Eye (tissue), 1 donor: ENCODE data around the gene SDR42E2.
"Not testable (repeated sequence)": the region's sequence is repeated elsewhere in the genome, so short reads cannot be mapped to it uniquely, and the experiment has no call there.

Experiments
- DNase-seq: peaks from one replicate; pipeline ENCODE4 v3.0.0-alpha.2; 2015

SDR42E2 gene

DNA sequence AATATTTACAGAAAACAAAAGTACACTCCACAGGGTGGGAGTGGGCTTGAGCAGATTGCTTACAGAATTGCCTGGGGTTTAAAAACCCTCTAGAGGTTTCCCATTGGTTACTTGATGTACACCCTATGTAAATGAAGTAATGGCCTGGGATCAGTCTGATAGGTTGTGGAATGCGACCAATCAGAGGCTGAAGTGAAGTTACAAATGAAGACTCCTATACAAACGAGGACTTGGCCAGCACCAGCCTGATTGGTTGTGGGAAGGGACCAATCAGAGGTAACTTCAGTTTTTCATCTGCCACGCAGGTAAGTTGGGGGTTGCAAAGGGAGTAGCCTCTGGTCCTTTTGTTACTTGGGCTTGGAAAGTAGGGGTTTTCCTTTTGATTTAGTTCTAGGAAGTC is 52.6 kb downstream of the SDR42E2 start:
- DNase-seq = no peak

DNA sequence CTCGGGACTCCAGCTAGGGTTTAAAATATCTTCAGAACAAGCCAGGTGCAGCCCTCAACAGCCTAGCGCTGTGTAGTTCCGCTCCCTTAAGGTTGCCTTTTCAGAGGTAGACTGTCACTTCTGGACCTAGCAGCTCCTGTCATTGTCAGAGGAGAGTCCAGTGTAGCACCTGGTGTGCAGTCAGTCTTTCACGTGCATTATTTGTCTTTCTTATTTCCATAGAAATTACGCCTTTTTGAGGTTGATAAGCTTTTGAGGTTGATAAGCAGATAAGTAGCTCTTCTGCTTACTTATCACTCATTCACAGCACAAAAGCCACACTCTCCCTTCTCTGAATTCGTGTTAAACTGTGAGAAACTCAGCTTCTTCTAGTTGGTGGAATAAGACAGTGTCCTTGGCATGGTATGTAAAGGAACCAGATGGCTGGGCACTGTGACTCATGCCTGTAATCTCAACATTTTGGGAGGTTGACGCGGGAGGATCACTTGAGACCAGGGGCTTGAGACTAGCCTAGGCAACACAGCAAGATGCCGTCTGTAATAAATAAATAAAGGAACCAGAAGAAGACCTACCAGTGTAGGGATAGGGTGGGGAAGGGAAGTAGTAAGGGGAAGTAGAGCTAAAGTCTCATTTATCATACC is 54.0 kb downstream of the SDR42E2 start:
- DNase-seq = no peak

DNA sequence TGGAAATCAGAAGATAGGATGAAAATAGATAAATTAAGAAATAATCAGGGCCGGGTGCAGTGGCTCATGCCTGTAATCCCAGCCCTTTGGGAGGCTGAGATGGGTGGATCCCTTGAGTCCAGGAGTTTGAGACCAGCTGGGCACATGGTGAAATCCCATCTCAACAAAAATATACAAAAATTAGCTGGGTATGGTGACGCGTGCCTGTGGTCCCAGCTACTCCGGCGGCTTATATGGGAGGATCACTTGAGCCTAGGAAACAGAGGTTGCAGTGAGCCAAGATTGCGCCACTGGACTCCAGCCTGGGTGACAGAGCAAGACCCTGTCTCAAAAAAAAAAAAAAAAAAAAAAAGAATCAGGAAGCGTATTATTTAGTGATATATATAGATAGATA is 54.5 kb downstream of the SDR42E2 start:
- not testable (repeated sequence) for DNase-seq

DNA sequence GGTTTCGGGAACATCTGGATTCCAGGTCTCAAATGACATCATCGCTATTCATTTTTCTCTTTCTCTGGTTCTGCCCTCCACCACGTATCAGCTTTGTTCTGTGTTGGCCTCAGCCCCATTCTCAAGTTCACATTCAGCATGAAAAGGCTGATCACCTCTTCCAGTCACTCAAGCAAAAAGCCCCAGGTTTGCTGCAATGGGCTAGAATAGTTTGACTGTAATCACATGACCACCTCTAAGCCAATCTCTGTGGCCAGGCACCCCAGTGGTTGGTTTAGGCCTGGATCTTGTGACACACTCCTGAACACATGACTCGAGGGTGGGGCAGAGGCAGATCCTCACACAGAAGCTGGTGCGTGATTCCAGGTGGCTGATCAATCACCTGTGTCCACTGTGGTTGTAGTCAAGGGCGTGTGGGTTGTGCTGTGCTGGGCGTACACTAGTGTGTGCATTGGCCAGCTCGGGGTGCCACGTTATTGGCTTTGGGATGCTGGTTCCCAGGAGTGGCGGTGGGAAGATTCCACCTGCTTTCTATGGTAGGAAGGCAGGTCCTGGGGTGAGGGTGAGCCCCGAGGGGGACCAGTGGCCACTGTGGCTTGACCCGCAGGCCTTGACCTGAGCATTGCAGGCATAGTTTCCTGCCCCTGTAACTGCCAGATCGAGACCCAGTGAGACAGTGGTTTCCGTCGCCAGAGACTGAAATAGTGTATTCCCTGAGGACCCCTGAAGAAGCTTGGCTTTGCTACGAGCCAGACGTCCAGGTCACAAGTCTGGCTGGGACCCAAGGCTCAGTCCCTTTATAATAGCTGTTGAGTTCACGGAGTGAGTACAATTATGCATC is 55.8 kb downstream of the SDR42E2 start:
- no peak for DNase-seq

DNA sequence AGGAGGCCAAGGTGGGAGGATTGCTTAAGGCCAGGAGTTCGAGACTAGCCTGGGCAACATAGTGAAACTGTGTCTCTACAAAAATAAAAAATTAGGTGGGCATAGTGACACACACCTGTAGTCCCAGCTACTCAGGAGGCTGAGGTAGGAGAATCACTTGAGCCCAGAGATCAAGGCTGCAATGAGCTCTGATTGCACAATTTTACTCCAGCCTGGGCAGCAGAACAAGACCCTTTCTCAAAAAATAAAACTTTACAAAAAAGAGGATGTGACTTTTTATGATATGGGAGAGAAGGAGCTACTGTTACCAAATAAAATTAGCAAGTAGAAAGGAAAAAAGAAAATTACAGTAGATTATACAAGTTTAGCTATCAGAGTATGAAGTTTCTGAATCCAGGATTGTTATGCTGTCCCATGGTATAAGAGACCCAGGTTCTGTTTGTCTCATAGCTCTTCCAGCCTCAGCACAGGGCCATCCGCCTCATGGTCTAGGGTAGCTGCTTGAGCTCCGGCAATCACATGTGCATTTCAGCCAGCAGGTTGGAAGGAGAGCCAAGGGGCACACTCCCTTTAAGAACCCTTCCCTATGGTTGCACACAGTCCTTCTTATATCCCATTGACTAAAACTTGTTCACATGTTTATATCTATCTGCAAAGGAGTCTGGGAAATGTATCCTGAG is 57.2 kb downstream of the SDR42E2 start:
- no peak for DNase-seq

DNA sequence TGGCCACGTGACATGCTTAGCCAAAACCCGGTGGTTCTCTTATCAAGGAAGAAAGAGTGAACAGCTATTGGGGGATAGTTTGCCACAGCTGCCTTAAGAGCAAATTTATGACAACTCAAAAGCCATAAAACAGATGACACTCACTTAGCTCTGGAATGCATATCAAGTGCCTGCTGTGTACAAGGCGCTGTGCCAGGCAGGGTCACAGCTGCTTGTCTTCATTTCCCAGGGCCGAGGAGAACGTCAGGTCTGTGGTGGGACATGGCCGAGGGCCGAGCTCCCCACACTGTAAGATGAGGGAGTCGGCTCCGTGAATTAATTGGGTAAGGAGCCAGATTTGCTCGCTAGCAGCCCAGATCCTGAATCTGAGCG is 57.7 kb downstream of the SDR42E2 start:
- DNase-seq = peak; percentile 4

DNA sequence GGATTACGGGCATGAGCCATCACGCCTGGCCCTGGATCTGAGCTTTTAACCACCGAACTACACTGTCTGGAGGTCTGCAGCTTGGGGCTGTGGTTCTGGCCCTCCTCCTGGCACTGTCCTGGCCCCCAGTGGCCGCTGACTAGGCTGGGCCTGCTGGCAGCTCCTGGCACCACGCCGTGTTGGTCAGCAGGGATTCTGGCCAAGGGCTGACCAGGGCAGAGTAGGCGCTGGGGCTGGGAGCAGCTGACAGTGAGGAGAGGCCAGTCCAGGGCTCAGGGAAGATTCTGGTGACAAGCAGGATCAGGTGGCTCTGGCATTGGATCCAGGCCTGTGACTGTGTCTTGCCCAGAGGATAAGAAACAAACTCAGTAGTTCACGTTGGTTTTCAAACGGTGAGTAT is 58.4 kb downstream of the SDR42E2 start:
- no peak for DNase-seq

DNA sequence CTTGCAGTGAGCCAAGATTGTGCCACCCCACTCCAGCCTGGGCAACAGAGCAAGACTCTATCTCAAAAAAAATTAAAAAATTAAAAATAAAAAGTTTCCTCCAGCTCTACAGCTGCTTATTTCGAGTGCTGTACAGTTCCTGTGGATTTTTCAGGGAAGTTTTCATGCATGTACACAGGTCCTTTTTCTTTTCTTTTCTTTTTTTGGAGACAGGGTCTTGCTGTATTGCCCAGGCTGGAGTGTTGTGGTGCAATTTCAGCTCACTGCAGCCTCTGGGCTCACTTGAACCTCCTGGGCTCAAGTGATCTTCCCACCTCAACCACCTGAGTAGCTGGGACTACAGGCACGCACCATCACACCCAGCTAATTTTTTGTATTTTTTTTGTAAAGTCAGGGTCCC is 59.7 kb downstream of the SDR42E2 start:
- DNase-seq = no peak

DNA sequence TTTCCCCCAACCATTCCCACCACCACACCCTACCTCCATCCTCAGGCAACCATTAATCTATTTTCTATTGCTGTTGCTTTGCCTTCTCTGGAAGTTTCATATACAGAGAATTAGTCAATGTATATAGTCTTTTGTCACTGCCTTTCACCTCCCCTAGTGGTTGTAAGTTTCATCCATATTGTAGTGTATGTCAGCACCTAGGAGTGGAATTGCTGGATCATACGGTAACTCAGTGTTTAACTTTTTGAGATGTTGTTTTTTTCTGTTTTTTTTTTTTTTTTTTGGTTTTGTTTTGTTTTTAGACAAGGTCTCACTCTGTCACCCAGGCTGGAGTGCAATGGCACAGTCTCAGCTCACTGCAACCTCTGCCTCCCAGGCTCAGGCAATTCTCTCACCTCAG is 60.7 kb downstream of the SDR42E2 start:
- no peak for DNase-seq

DNA sequence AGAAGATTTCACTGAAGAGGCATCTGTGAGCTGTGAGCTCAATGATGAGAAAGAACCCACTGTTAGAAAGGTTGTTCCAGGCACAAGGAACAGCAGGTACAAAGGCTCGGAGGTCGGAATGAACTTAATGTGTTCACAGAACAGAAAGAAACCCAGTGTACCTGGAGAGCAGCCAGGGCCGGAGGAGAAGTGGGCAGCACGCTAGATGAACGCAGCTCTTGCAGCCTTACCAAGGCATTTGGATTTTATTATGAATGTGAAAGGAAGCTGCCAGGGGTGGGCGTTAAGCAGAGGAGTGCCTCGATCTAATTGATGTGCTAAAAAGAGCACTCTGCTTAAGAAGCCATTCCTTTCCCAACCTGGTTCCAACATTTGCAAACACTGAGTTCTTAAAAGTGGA is 62.8 kb downstream of the SDR42E2 start:
- no peak for DNase-seq

DNA sequence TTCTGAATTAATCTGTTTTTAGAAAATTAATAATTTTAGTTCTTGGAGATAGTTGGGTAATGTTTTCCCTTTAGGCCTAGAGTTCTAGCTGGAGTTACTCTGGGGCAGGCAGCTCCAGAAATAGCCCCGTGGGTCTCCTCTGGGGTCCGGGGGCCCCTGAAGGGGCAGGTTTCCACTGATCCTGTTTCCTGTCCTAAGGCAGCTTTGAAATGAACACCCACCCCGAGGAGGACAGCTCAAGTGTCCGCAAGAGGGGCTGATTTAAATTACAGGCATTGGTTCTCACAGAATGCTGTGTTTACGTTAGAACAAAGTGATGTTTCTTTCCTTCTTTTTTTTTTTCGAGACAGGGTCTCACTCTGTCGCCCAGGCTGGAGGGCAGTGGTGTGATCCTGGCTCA is 67.6 kb downstream of the SDR42E2 start:
- no peak for DNase-seq

DNA sequence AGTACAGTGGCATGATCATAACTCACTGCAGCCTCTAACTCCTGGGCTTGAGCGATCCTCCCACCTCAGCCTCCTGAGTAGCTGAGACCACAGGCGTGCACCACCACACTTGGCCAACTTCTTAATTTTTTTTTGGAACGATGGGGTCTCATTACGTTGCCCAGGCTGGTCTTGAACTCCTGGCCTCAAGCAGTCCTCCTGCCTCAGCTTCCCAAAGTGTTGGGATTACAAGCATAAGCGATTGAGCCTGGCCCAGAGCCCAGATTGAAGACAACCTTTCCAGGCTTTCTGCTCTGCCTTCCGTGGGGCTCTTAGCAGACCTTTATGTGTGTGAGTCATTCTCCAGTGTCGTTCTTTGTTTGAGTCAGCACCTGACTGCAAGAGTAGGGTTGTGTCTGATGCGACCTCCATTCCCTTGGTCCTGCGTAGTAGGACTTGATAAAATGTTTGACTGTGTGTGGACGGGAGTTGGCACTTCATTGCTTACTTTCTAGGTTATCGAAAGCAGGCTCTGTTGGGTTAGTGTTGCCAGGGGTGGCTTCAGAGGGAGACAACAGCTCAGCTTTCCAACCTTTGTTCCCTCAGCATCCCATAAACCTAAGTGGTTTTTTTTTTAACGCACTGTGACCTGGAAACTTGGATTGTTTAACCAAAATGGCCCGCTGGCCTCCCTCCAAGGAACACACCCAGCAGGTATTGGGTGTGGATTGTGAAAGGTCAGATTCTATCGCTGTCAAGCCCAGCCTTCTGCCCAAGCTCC is 70.2 kb downstream of the SDR42E2 start:
- DNase-seq = no peak

DNA sequence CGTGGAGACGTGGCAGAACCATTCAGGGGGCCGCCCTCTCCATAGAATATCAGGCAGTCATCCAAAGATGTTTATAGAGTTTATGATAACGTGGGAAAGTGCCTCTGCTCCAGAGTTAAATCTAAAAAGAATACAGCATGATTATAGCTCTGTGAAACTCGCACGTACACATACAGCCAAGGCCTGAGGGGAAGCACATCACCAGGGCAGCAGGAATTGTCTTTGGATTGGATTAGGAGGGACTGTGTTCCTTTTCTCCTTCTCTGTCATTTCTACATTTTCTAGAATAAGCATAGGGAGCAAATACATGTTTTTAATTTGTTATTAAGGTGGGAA is 70.7 kb downstream of the SDR42E2 start:
- no peak for DNase-seq

DNA sequence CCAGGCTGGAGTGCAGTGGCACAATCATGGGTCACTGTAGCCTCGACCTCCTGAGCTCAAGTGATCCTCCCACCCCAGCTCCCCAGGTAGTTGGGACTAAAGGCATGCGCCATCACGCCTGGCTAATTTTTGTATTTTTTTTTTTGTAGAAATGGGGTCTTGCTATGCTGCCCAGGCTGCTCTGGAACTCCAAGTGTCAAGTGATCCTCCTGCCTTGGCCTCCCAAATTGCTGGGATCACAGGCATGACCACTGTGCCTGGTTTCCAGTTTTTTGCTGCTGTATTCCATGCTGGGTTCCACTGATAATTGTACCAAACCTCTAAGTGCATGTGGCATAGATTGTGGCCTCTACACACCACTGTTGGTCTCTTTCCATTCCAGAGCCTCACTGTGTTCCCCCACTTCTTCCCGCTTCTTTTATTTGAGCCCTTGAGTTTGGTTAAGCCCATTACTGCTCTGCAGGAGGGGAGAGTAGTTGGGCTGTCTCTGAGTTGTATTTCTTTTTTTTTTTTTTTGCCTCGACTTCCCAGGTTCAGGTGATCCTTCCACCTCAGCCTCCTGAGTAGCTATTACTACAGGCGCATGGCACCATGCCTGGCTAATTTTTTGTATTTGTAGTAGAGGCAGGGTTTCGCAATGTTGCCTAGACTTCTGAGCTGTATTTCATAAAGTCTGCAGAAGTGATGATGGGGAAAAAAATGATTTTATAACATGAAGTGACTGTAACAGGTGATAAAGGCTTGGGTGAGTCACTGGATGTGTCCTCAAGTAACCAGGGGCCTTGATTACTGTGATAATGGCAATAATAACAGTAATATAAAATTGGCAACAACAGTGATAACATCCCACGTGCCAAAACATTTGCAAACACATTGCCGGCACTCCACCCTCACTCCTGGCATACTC is 73.8 kb downstream of the SDR42E2 start:
- no peak for DNase-seq

DNA sequence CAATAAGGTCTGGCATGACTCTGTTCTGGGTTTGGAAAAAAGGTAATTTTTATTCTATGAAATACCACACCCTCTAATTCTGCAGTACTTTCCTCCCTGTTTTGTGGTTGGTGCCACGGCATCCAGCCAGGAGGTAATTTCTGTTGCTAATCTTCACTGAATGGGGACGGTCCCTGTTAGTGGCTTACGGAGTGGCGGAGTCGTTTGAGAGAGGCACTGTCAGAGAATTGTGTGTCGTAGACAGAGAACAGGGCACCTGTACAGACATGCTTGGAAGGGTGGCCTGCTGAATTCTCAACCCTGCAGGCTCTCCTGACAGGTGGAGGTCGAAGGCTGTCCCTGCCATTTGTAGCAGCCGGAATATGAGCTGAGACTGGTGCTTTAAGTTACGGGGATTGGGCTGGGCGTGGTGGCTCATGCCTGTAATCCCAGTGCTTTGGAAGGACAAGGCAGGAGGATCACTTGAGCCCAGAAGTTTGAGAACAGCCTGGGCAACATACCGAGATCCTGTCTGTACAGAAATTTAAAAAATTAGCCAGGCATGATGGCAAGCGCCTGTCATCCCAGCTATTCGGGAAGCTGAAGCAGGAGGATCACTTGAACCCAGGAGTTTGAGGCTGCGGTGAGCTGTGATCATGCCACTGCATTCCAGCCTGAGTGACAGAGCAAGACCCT is 77.0 kb downstream of the SDR42E2 start:
- no peak for DNase-seq

DNA sequence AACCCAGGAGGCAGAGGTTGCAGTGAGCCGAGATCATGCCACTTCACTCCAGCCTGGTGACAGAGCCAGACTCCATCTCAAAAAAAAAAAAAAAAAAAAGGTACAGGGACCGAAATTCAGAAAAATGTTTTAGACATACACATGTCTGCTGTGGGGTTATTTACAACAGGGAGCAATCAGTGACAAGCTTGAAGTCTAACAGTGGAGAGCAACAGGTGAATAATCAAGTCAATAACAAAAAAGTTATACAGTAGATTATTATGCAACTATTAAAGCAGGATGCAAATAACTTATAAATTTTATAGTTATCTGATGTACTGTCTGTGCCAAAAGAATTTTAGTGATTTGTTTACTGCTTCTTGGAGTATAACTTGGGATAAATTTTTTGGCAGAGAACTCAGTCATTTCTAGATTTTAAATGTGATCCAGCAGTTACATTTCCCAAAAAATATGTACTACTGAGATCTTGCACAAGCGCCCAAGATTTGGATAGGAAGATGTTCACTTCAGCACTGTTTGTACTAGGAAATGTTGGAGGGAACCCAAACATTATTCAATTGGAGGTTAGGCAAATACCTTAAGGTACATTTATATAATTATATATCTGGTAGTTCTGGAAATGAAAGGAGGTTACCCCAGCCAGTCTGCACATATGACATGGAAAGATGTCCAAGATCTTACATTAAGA is 77.9 kb downstream of the SDR42E2 start:
- DNase-seq = peak; percentile 19
